AML-193 (cell line): ENCODE results near the gene FECH.
A peak's percentile ranks its signal among the peaks of the same experiment; 100 is the strongest.
"Not testable (repeated sequence)": the region's sequence is repeated elsewhere in the genome, so short reads cannot be mapped to it uniquely, and the experiment has no call there.

Experiments used
- DNase-seq, 2 experiments: peaks; one replicate each; lab custom pipeline; 2025; lab: John Stamatoyannopoulos, UW

FECH gene

GRCh38 chr18:57586251-57587049 is at the start of gene FECH:
Gene FECH (minus strand): TSS chr18:57586702. CDS start chr18:57586620, 82 bp downstream.
- DNase-seq = peak; percentile 67 to 75

GRCh38 chr18:57635003-57635822 is 48.7 kb upstream of the FECH start:
- DNase-seq = no peak

- DNase-seq = no peak
These were observed 45.2 kb upstream of the FECH start for GRCh38 chr18:57631697-57632096.

- DNase-seq = peak; percentile 5
These were observed 44.5 kb upstream of the FECH start for GRCh38 chr18:57630754-57631595.

GRCh38 chr18:57630002-57630753 is 43.7 kb upstream of the FECH start:
- DNase-seq = peak; percentile 82 to 86

- DNase-seq = no peak
These were observed 42.9 kb upstream of the FECH start for GRCh38 chr18:57629422-57629821.

GRCh38 chr18:57627488-57627887 is 41.0 kb upstream of the FECH start:
- DNase-seq = no peak

- no peak for DNase-seq
These were observed 38.5 kb upstream of the FECH start for GRCh38 chr18:57624988-57625387.

GRCh38 chr18:57621246-57621604 is 34.7 kb upstream of the FECH start:
- no peak for DNase-seq

GRCh38 chr18:57619876-57620275 is 33.4 kb upstream of the FECH start:
- no peak for DNase-seq

GRCh38 chr18:57618910-57619309 is 32.4 kb upstream of the FECH start:
- peak in 1 of 2 experiments; percentile 15 for DNase-seq

- DNase-seq = no peak
These were observed 17.4 kb upstream of the FECH start for GRCh38 chr18:57603871-57604270.

- DNase-seq = no peak
These were observed 8.8 kb upstream of the FECH start for GRCh38 chr18:57595347-57595746.

GRCh38 chr18:57592716-57593115 is 6.2 kb upstream of the FECH start:
- not testable (repeated sequence) for DNase-seq

- no peak for DNase-seq
These were observed 2.7 kb upstream of the FECH start for GRCh38 chr18:57589161-57589560.

GRCh38 chr18:57587098-57587661 is 678 bp upstream of the FECH start:
- DNase-seq = no peak

GRCh38 chr18:57585855-57586250 is 649 bp downstream of the FECH start:
- no peak for DNase-seq

- DNase-seq = no peak
These were observed 1.1 kb downstream of the FECH start for GRCh38 chr18:57585421-57585820.

- DNase-seq = no peak
These were observed 2.1 kb downstream of the FECH start for GRCh38 chr18:57584444-57584843.

GRCh38 chr18:57583297-57583835 is 3.1 kb downstream of the FECH start:
- DNase-seq = no peak
